PFSK-1 (cell line): ENCODE results near the gene ADPRH.

Experiments used
- FOXP2 ChIP-seq: optimal IDR thresholded peaks from 2 replicates; pipeline ENCODE3; 2011; ENCODE audit warnings: borderline replicate concordance, control low read depth, inconsistent platforms; ENCODE audit not compliant: insufficient read depth; ENCODE audit errors: extremely low read length, extremely low read depth
- POLR2AphosphoS5 ChIP-seq: IDR thresholded peaks from 2 replicates; pipeline ENCODE4 v1.6.1; 2012; ENCODE audit warnings: low read depth, mild to moderate bottlenecking, control low read depth, low read length, moderate library complexity
- REST ChIP-seq, 2 experiments: IDR thresholded peaks; 2 replicates each; pipeline versions ENCODE4 v1.6.1 to v1.8.0; 2011 to 2012; ENCODE audit warnings: low read depth in 2 of 2, low read length in 2 of 2, control low read depth in 1 of 2, inconsistent platforms in 1 of 2, mild to moderate bottlenecking in 1 of 2, moderate library complexity in 1 of 2; ENCODE audit not compliant: insufficient read depth in 1 of 2
- SIN3A ChIP-seq: IDR thresholded peaks from 2 replicates; pipeline ENCODE4 v1.6.1; 2012; ENCODE audit warnings: mild to moderate bottlenecking, low read length, moderate library complexity, borderline replicate concordance; ENCODE audit not compliant: insufficient read depth
- TAF1 ChIP-seq: IDR thresholded peaks from 2 replicates; pipeline ENCODE4 v1.6.1; 2012; ENCODE audit warnings: low read length, control low read depth, borderline replicate concordance; ENCODE audit not compliant: insufficient read depth

Gene ADPRH

GRCh38 chr3:119604878-119605277 is 25.6 kb downstream of the ADPRH start:
- TF ChIP-seq FOXP2 (no peak), POLR2AphosphoS5 (no peak), REST (IDR thresholded peaks at IDR 0.05; ENCODE audit: insufficient read depth in 1 of 2, low read depth in 2 of 2, low read length in 2 of 2) (no peak), SIN3A (no peak), TAF1 (no peak)

DNA sequence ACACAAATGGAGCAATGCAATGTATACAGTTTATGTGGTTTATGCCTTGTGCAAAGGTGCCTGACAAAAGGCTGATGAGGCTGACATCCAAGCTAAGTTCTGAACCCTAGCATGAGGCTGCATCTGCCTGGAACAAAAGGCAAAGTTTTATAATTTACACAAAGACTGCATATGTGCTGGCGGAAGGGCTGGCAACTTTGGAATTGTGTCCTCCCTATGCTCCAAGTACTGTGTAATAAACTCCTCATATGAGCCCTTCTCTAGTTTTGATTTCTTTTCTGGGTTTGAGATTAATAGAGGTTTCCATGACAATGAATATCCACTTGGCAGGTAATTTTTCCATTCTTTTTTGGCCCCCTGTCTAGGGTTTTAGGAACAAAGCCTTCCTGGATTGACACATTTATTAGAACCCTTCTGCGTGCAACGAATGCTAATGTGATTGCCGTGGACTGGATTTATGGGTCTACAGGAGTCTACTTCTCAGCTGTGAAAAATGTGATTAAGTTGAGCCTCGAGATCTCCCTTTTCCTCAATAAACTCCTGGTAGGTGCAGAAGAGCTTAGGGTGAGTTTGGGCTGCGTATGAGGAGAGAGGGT is 29.2 kb downstream of the ADPRH start:
- TF ChIP-seq REST (IDR thresholded peaks at IDR 0.05; ENCODE audit: insufficient read depth in 1 of 2, low read depth in 2 of 2, low read length in 2 of 2), result no peak
- TF ChIP-seq POLR2AphosphoS5, result no peak
- no peak for TF ChIP-seq TAF1
- TF ChIP-seq SIN3A, result no peak
- no peak for TF ChIP-seq FOXP2

- no peak for TF ChIP-seq FOXP2
- no peak for TF ChIP-seq REST (IDR thresholded peaks at IDR 0.05; ENCODE audit: insufficient read depth in 1 of 2, low read depth in 2 of 2, low read length in 2 of 2)
- no peak for TF ChIP-seq TAF1
- TF ChIP-seq SIN3A, result no peak
- no peak for TF ChIP-seq POLR2AphosphoS5
These were observed 30.0 kb downstream of the ADPRH start for GRCh38 chr3:119609301-119609700.

GRCh38 chr3:119611664-119612063 is 32.4 kb downstream of the ADPRH start:
- TF ChIP-seq SIN3A (no peak), REST (IDR thresholded peaks at IDR 0.05; ENCODE audit: insufficient read depth in 1 of 2, low read depth in 2 of 2, low read length in 2 of 2) (no peak), FOXP2 (no peak), TAF1 (no peak), POLR2AphosphoS5 (no peak)

- no peak for TF ChIP-seq TAF1
- no peak for TF ChIP-seq SIN3A
- no peak for TF ChIP-seq REST (IDR thresholded peaks at IDR 0.05; ENCODE audit: insufficient read depth in 1 of 2, low read depth in 2 of 2, low read length in 2 of 2)
- TF ChIP-seq FOXP2, result no peak
- no peak for TF ChIP-seq POLR2AphosphoS5
These were observed 33.9 kb downstream of the ADPRH start for GRCh38 chr3:119613201-119613600.
